ENCODE data around the gene OCA2.

DNA sequence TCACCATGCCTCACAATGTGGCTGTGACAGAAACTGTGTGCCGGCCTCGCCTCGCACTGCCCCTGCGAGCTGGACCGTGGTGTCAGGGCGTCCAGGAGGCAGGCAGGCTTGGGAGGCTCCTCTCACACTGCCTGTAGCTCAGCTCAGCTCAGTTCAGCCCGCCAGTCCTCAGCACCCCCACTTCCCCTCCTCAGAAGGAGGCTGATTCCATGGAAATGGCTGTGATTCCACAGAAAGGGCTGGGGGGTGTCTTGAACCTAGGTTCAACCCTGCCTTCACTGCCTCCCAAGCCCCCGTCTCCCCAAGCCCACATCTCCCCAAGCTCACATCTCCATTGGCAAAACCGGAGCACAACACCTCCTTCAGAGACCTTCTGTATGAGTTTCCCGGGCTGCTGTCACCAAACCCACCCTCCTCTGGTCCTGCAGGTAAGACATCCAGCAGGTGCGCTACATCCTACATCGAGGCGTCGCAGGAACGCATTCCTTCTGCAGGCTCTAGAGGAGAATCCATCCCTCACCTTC, 94.0 kb downstream of the OCA2 start:
- TF ChIP-seq, protein P1, sequence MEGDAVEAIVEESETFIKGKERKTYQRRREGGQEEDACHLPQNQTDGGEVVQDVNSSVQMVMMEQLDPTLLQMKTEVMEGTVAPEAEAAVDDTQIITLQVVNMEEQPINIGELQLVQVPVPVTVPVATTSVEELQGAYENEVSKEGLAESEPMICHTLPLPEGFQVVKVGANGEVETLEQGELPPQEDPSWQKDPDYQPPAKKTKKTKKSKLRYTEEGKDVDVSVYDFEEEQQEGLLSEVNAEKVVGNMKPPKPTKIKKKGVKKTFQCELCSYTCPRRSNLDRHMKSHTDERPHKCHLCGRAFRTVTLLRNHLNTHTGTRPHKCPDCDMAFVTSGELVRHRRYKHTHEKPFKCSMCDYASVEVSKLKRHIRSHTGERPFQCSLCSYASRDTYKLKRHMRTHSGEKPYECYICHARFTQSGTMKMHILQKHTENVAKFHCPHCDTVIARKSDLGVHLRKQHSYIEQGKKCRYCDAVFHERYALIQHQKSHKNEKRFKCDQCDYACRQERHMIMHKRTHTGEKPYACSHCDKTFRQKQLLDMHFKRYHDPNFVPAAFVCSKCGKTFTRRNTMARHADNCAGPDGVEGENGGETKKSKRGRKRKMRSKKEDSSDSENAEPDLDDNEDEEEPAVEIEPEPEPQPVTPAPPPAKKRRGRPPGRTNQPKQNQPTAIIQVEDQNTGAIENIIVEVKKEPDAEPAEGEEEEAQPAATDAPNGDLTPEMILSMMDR (IDR thresholded peaks at IDR 0.05), result no peak
- no peak for TF ChIP-seq POLR2A (IDR thresholded peaks at IDR 0.05)
